ENCODE data around the gene SCT.
"Not testable (repeated sequence)": the region's sequence is repeated elsewhere in the genome, so short reads cannot be mapped to it uniquely, and the experiment has no call there.

The SCT gene

GRCh38 chr11:626475-627307, at the start of gene SCT:
Gene SCT (minus strand): TSS chr11:627181. CDS start chr11:627143, 38 bp downstream.
- DNase-seq, result no peak

DNA sequence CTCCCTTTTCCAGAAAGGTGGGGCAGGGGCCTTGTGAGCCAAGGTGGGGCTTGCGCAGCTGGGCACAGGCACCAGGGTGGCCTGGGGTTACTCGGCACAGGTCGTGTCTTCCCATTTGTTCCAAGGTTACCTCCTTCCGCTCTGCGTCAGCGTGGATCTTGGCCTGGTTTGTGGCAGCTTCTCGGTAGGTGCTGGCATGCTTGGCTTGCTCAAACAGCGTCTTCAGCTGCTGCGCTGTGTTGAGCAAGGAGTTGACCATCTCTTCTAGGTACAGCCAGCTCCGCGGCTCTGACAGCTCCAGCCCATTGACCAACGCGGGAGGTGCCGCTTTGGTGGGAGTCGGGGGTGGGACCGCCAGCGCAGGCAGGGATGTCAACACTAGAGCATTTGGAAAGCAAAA, 47.4 kb upstream of the SCT start:
- DNase-seq, result no peak

- DNase-seq, result no peak
These were observed 46.9 kb upstream of the SCT start for GRCh38 chr11:673866-674265.

DNA sequence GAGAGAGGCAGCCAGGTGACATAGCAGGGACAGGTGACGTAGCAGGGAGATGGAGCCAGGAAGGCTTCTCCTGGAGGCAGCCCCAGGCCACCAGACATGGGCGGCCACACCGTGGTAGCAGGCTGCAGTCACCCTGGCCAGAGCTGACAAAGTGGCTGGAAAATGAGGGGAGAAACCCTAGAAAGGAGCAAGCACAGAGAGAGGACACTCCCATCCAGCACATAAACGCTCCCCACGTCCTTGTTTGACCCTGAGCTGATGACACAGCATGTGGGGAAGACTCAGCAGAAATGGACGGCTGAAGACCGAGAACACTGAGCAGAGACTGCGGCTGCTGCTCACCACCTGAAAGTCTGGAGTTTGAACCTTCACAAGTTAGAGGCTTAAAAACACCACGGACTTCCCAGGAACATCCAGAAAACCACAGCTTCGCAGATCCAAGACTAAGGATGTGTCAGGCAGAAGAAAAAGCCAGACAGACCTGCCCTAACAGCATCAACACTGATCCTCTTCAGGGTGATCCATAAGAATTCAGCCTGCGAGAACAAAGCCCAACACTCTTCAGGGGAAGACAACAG, 38.8 kb upstream of the SCT start:
- DNase-seq, result no peak

DNA sequence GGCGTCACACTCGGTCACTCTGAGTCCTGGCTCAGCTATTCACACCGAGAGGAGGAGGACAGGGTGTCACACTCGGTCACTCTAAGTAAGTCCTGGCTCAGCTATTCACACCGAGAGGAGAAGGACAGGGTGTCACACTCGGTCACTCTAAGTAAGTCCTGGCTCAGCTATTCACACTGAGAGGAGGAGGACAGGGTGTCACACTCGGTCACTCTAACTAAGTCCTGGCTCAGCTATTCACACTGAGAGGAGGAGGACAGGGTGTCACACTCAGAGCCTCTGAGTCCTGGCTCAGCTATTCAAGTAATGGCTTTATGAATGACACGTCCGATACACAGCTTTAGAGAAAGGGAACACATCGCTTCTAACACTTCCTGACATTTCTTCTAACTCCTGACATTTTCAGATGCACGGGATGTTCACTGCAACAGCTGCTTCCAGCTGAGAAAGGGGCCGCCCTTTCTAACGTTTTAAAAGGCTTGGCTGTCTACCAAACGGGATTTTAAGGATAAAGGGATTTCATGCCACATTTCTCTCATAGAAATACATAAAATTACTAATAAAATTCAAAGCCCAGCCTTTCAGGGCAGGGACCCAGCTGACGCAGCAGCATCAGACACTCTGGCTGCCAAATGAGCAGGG, 38.2 kb upstream of the SCT start:
- DNase-seq, result no peak

DNA sequence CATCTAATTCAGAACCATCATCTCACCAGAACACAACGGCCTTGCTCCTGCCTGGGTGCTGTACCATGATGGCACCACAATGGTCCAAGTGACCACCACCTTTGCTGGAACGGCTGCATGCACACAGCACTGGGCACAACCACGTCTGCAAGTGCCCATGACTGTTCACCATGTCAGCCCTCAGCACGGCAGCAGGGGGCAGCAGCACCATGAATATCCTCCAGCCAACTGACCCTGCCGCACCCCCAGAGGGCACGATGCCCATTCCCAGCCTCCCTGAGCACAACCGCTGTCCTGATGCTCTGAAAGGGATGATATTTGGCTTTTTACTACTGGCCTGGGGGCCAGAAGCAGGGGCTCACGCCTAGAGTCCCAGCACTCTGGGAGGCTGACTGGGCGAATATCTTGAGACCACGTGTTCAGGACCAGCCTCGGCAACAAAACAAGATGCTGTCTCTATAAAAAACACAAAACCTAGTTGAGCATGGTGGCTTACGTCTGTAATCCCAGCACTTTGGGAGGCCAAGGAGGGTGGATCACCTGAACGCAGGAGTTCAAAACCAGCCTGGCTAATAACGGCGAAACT, 35.8 kb upstream of the SCT start:
- DNase-seq, result peak; percentile 50

DNA sequence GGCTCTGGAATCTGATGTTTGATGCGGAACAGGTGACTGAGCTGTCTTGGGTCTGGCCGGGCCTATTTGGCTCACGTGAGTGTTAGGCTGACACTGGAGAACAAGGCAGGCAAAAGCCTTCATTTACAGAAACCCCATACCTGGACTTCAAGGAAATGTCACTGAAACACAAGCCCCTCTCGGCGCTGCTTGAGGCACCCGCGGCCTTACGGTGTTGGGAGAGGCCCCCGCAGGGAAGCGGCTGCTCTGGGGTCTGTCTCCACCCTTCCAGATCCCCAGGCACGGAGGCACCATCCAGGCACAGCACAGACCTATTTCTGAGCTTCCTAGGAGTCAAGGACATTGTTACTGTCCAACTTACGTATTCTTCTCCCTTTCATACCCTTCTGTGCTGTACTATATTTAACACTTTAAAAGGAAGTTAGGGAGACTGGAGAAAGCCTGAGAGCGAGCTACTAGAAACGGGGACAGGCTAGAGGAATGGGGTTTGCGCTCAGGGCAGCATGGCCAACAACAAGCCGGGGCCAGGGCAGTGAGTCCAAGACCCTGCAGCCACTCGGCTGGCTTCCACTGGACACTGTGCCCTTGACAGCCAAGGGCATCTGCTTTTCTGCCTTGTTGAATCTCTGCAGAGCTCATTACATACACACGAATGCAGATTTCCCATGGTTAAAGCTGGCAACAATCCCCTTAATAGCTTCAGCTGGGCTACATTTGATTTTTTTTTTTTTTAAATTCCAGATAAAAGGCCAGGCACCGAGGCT, 33.9 kb upstream of the SCT start:
- no peak for DNase-seq

GRCh38 chr11:660281-660680, 33.3 kb upstream of the SCT start:
- no peak for DNase-seq

DNA sequence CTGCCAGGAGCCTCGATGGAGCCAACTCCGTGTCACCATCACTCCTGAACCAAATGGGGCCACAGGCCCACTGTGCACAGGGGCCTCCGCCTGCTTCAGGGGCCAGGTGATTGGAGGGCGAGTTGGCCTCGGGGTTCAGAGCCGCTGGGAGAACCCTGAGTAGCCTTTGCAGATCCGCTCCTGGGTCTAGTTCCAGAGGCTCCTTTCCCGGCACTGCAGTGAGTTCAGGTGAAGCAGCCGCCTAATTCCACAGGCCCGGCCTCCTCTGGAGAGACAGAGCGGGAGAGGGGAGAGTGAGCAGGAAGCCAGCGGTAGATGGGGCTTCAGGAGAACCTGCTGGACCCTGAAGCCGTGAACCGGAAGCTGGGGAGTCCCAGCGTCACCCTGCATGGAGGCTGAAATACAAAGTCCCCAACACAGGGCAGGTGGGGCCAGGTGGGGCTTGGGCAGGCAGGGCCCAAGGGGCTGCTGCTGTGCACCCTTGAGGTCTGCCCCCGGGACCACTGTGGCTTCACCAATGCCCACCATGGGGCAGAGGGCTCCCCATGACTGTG, 32.6 kb upstream of the SCT start:
- no peak for DNase-seq

DNA sequence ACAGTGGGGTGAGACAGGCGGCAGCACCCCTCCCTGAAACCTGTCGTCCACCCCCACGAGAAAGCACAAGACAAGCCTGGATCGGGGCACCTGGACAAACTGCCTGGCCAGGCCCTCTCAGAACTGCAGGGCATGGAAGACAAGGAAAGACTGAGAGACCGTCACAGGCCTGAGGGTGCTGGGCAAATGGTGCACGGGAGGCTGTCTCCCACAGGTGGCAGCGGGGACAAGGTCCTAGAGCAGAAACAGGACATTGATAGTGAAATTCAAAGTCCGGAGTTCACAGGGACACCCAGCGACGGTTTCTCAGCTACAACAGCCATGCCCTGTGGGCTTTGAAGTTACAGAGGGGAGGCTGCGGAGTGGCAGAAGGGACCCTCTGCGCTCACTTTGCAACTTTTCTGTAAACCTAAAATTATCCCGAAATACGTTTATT, 30.7 kb upstream of the SCT start:
- no peak for DNase-seq

DNA sequence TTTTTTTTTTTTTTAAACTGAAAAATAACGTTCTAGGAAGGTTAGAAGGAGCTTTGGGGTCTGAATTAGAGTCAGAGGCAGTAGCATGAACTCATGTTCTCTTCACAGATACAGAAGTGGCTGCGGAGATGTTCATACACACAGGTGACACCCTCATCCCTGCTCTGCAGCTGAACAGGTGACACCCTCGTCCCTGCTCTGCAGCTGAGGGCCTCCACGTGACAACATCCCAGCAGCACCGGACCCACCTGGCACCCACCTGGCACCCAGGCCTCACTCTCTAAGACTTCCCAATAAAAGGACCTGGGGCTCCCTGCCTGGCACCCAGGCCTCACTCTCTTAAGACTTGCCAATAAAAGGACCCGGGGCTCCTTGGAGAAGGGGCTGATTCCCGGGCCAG, 29.9 kb upstream of the SCT start:
- no peak for DNase-seq

DNA sequence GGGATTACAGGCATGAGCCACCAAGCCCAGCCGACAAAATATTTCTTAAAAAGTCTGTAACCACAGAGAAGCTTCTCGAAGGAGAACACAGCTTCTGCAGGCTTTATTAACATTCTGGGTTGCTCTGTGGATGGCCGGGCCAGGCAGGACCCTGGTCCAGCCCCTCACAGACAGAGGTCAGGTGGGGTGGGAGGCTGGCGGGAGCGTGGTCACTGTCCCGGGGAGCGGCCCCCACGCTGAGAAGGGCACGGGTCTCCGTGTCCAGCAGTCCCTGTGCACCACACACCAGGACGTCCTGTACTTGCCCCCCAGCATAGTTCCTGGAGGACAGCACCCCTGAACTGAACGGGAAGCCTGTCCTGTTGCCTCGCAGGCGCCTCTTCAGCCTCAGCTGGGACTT, 29.4 kb upstream of the SCT start:
- DNase-seq, result no peak

- DNase-seq, result no peak
These were observed 28.2 kb upstream of the SCT start for GRCh38 chr11:655036-655726.

GRCh38 chr11:654444-654843, 27.5 kb upstream of the SCT start:
- DNase-seq, result not testable (repeated sequence)

- no peak for DNase-seq
These were observed 26.9 kb upstream of the SCT start for GRCh38 chr11:653837-654236.

GRCh38 chr11:653136-653535, 26.2 kb upstream of the SCT start:
- DNase-seq, result not testable (repeated sequence)

DNA sequence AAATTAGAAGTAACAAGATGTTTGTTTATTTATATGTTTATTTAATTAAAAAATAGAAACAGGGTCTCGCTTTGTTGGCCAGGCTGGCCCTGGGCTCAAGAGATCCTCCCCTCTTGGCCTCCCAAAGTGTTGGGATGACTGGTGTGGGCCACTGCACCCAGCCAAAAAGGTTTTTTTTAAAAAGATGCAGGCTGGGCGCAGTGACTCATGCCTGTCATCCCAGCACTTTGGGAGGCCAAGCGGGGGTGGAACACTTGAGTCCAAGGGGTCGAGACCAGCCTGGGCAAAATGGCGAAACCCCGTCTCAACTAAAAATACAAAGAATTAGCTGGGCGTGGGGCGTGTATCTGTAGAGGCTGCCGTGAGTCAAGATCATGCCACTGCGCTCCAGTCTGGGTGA, 23.5 kb upstream of the SCT start:
- DNase-seq, result no peak

DNA sequence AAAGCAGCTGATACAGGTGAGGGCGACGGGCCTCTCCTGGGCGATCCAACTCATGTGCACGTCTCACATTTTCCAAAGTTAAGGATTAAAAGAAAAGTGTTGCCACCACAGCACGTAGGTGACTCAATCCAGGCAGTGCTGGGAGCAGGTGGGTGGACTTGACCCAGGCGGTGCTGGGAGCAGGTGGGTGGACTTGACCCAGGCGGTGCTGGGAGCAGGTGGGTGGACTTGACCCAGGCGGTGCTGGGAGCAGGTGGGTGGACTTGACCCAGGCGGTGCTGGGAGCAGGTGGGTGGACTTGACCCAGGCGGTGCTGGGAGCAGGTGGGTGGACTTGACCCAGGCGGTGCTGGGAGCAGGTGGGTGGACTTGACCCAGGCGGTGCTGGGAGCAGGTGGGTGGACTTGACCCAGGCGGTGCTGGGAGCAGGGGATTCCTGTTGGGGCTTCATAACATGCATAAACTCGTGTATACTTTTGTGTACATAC, 20.7 kb upstream of the SCT start:
- DNase-seq, result not testable (repeated sequence)

DNA sequence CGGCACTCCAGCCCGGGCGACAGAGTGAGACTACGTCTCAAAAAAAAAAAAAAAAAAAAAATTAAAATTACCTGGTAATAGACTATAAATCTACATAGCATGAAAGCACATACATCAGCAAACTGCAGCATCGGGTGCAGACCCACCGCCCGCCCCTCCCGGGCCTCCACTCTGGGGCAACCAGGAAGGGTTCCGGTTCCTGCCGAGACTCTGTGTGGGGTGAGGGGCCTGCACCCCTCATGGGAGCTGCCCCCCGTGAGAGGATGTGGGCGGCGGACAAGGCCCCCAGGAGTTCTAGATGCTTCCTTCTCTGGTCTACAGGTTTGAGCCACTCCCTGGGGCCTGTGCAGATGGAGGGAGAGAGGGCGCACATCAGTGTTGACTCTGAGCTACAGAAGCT, 19.2 kb upstream of the SCT start:
- no peak for DNase-seq

GRCh38 chr11:645536-645935, 18.6 kb upstream of the SCT start:
- no peak for DNase-seq

GRCh38 chr11:643849-644738, 17.1 kb upstream of the SCT start:
- no peak for DNase-seq
